WI38 (cell line): Measurements from ENCODE around the gene TEX26.
A peak's percentile ranks its signal among the peaks of the same experiment; 100 is the strongest.

Experiments used
- H3K4me3 ChIP-seq: 2 replicates; pipeline ENCODE4 v1.5.1; 2011; ENCODE audit warnings: low read depth, mild to moderate bottlenecking, control low read depth, low read length
- TF ChIP-seq, protein P1 (sequence below): IDR thresholded peaks from 2 replicates; pipeline ENCODE4 v1.5.1; 2012; ENCODE audit warnings: low read depth, mild to moderate bottlenecking, control low read depth, low read length

TEX26 gene

DNA sequence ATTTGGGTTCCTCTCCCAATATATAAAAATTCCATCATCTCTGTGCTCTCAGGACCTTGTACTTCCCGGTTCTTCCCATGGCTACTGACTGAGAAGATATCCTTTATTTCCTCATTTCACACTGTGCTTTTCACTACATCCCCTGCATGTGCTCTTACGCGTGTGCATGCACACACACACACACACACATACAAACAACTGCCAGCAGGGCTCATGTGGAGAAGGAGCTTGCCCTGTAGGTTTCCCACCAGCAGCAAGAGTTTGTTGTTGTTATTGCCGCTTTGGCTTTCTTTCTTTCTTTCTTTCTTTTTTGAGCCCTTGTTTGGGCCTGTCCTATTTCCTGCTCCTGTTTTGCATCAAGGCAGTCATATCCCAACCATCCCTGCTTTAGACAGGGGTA lies 43.6 kb downstream of the TEX26 start:
- H3K4me3 ChIP-seq, result no peak overlapping the region
- TF ChIP-seq, protein P1, sequence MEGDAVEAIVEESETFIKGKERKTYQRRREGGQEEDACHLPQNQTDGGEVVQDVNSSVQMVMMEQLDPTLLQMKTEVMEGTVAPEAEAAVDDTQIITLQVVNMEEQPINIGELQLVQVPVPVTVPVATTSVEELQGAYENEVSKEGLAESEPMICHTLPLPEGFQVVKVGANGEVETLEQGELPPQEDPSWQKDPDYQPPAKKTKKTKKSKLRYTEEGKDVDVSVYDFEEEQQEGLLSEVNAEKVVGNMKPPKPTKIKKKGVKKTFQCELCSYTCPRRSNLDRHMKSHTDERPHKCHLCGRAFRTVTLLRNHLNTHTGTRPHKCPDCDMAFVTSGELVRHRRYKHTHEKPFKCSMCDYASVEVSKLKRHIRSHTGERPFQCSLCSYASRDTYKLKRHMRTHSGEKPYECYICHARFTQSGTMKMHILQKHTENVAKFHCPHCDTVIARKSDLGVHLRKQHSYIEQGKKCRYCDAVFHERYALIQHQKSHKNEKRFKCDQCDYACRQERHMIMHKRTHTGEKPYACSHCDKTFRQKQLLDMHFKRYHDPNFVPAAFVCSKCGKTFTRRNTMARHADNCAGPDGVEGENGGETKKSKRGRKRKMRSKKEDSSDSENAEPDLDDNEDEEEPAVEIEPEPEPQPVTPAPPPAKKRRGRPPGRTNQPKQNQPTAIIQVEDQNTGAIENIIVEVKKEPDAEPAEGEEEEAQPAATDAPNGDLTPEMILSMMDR, result no peak

DNA sequence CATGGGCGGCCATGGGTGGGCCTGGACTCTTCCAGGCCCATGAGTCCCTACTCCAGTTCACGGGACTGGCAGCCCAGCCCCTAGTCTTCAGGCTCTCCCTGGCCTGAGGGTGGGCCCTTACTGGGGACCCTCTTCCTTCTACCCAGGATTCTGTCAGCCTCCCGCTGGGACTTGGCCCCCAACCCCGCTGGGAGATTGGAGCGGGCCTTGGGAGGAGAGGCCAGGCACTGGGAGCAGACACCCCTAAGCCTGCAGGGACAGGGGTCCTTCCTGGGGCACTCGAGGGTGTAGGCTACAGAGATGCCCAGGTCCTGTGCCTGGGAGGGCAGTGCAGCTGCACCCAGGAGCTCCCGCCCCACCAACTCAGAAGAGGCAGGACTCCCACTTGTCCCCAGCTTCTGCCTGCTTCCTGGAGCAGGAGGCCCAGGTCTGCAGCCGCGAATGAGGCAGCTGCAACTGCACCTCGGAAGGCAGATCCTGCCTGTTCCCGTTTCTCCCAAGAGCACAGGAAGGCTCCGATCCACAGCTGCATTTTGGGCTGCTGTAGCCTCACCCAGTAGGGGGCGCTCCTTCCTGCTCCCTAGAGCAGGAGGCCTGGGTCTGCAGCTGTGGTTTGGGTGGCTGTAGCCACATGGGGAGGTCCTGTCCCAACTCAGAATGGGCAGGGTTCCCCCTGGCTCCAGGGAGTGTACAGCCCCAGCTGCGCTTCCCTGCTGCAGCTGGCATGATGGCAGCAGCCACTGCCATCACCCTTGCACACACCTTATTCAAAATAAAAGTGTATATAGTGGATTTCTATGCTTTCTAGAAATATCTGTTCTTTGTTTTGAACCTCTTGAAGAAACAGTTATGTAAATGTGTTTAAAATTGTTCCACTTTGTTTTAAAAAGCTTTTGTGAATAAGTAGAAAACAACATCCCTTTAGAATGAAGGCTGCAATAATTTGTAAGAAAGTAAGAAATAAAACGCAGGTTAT lies 46.8 kb downstream of the TEX26 start:
- TF ChIP-seq, protein P1, result peak; percentile 50
- H3K4me3 ChIP-seq, result no peak overlapping the region

GRCh38 chr13:30982506-30982905 lies 50.0 kb downstream of the TEX26 start:
- no peak overlapping the region for H3K4me3 ChIP-seq
- TF ChIP-seq, protein P1, result no peak

DNA sequence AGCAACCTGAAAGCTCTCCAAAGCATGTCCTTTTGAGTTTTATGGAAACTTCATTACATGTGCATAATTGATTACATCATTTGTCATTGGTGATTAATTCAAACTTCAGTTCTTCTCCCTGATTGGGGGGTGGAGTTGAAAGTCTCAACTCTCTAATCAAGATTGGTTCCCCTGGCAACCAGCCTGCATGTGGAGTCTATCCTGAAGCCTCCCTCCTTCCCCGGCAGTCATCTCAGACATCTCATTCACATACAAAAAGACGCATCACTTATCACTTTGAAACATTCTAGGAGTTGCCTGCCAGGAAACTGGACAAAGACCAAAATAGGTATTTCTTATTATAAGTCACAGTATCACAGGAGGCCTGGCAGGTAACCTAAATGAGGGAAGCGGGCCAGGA lies 50.5 kb downstream of the TEX26 start:
- TF ChIP-seq, protein P1, result no peak

DNA sequence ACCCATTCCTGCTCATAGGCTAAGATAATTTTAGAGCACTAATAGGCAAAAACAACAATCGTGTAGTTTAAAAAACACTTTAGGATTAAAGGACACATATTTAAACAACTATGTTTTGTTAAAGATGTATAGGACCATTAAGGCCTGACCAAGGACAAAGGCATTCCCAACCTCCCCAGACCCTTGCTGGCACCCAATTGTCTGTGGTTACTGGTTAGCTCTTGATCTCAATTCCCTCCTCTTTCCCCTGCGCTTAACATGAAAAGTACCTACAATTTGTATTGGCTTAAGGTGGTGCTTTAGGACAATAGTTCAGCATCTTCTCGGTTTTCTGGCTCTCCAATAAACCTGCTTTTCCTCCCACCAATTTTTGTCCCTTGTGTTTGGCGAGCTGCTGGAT lies 51.0 kb downstream of the TEX26 start:
- no peak overlapping the region for H3K4me3 ChIP-seq
- TF ChIP-seq, protein P1, result no peak

More for the DNA sequence above, 50.5 kb downstream of the TEX26 start:
- no peak overlapping the region for H3K4me3 ChIP-seq

DNA sequence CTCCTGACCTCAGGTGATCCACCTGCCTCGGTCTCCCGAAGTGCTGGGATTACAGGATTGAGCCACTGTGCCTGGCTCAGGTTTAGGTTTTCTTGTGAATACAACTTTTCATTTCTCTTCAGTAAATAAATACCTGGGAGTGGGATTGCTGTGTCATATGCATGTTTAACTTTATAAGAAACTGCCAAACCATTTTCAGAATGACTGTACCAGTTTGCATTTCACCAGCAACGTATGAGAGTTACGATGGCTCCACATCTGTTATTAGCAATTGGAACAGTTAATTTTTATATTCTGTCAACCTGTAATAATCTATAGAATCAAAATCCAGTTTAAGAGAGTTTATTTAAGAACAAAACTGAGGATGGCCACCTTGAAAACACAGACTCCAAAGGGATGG lies 52.2 kb downstream of the TEX26 start:
- H3K4me3 ChIP-seq, result no peak overlapping the region

More for the DNA sequence above, 52.2 kb downstream of the TEX26 start:
- TF ChIP-seq, protein P1, result no peak
